GDM1 (cell line): ENCODE results near the gene OSBPL8.

Experiments used
- DNase-seq: peaks from one replicate; lab custom pipeline; 2025; lab: John Stamatoyannopoulos, UW

Gene OSBPL8

GRCh38 chr12:76559400-76560085 lies at the start of gene OSBPL8:
OSBPL8 (minus strand) TSS chr12:76559771; CDS start chr12:76487551, 72,220 bp downstream.
- DNase-seq, result peak; percentile 92

- DNase-seq, result no peak
Observed at GRCh38 chr12:76608070-76608469, 48.5 kb upstream of the OSBPL8 start.

- no peak for DNase-seq
Observed at GRCh38 chr12:76595056-76595455, 35.5 kb upstream of the OSBPL8 start.

GRCh38 chr12:76591476-76591875 lies 31.9 kb upstream of the OSBPL8 start:
- no peak for DNase-seq

- no peak for DNase-seq
Observed at GRCh38 chr12:76590131-76590530, 30.6 kb upstream of the OSBPL8 start.

- no peak for DNase-seq
Observed at GRCh38 chr12:76588881-76589565, 29.5 kb upstream of the OSBPL8 start.

GRCh38 chr12:76587428-76588178 lies 28.0 kb upstream of the OSBPL8 start:
- DNase-seq, result no peak

GRCh38 chr12:76586764-76587395 lies 27.3 kb upstream of the OSBPL8 start:
- DNase-seq, result peak; percentile 15

GRCh38 chr12:76583301-76583700 lies 23.7 kb upstream of the OSBPL8 start:
- no peak for DNase-seq

GRCh38 chr12:76573840-76574373 lies 14.3 kb upstream of the OSBPL8 start:
- DNase-seq, result no peak

GRCh38 chr12:76571256-76571655 lies 11.7 kb upstream of the OSBPL8 start:
- DNase-seq, result no peak

- no peak for DNase-seq
Observed at GRCh38 chr12:76569685-76570604, 10.4 kb upstream of the OSBPL8 start.

- DNase-seq, result no peak
Observed at GRCh38 chr12:76568888-76569551, 9.4 kb upstream of the OSBPL8 start.

GRCh38 chr12:76568130-76568529 lies 8.6 kb upstream of the OSBPL8 start:
- DNase-seq, result no peak

GRCh38 chr12:76563061-76563460 lies 3.5 kb upstream of the OSBPL8 start:
- DNase-seq, result no peak

GRCh38 chr12:76562130-76562529 lies 2.6 kb upstream of the OSBPL8 start:
- DNase-seq, result no peak

GRCh38 chr12:76560086-76560491 lies 518 bp upstream of the OSBPL8 start:
- no peak for DNase-seq

GRCh38 chr12:76558684-76559399 lies 729 bp downstream of the OSBPL8 start:
- peak; percentile 82 for DNase-seq

GRCh38 chr12:76556368-76556767 lies 3.2 kb downstream of the OSBPL8 start:
- no peak for DNase-seq

GRCh38 chr12:76555797-76556196 lies 3.8 kb downstream of the OSBPL8 start:
- DNase-seq, result no peak
